Hematopoietic multipotent progenitor cell treated with erythropoietin and hydrocortisone succinate and interleukin-3 and kit ligand, for 15 days (in vitro differentiated cells): ENCODE data around the gene MAPK9.

Experiments
- DNase-seq: peaks from one replicate; pipeline ENCODE4 v3.0.0-alpha.2; 2015; ENCODE audit warnings: low spot score

Gene MAPK9

DNA sequence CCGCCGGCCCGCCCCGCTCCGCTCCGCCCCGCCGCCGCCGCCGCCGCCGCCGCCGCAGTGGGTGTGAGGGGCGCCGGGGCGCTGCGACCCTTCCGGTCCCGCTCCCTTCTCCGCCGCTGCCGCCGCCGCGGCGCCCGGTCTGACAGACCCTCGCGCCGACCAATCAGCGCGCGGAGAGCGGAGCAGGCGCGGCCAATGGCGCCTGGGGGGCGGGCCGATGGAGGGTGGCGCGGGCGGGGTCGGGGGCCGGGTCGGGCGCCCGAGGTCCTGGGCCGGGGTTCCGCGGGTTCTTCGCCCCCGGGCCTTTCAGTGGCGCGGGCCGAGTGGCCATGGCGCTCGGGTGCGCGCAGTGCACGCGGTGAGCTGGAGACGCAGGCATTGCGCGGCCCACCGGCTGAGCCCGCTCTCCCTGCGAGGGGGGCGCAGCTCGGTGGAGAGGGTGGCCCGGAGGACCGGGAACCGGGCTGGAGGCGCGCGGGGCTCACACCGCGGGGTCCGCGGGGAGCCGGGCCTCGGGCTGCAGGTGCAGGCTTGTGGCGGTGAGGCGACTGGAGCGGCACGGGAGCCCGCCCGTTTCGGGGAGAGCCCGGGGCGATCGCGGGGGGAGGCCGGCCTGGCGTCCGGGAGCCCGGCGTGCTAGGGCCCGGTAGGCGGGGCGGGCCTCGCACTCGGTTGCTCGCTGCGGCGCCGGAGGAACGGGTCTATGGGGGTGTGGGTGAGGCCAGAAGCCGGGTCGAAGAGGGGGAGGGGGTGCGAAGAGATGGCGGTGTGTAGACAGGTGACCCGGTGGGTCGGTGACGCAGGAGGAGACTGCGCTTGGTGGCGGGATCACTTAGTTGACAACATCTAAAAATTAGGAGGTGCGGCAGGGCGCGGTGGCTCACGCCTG lies at the start of gene MAPK9:
Gene MAPK9 (minus strand): TSS at position 141 of the 889 bp plus-strand sequence. CDS start 11,522 bp downstream, outside the sequence.
- DNase-seq, result peak; percentile 85

DNA sequence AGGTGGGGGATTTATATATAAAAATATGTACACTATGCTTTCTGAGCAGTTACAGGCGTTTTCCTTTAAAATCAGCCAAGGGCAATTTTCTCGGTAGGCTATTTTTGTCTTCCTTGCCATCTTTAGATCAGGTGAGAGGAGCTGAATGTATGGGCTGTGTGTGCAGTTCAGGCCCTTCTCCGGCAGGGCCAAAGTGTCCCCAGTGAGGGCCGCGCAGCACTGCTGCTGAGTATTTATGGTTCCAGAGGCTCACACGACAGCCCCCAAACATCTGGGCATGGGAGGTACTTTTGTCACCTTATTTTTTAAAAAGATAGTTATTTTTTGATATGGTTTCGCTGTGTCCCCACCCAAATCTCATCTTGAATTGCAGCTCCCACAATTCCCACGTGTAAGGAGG lies 49.7 kb upstream of the MAPK9 start:
- DNase-seq, result no peak

DNA sequence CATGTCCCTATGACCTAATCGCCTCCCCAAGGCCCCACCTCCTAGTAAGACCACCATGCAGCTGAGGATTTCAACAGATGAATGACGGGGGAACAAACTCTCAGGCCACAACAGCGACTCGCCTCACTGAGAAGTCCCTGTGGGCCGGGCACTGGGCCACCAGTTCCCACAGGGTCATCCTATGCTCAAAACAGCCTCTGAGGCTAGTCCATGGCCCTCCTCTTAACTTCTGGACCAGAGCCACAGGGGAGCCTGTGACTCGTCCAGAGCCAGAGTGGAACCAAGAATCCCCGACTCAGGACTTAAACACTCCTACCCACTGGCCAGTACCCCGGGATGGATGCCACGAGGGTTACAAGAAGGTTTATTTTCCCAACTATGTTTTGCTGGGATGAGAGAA lies 49.0 kb upstream of the MAPK9 start:
- DNase-seq, result no peak

DNA sequence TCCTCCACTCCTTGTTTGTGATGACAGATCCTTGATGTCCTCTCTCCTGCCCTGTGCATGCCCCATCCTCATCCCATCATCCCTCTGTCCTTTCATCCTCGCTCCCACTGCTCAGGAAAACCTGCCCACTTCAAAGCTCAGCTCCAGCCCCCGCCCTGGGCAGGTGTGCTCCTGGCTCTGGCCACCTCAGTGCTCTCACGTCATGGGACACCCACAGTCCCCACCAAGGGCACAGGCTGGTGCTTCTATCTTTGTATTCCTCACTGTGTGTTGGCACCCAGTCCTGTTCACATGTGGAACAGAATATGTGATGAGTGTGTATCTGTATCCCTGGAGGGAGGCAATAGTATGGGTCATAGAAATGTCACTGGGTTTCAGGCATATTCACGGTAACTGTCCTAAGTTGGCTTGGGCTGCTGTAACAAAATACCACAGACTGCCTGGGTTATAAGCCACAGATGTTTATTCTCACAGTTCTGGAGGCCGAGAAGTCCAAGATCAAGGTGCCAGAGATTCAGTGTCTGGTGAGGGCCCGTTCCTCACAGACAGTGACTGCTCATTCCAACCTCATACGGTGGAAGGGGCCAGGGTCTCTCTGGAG lies 47.8 kb upstream of the MAPK9 start:
- DNase-seq, result no peak

DNA sequence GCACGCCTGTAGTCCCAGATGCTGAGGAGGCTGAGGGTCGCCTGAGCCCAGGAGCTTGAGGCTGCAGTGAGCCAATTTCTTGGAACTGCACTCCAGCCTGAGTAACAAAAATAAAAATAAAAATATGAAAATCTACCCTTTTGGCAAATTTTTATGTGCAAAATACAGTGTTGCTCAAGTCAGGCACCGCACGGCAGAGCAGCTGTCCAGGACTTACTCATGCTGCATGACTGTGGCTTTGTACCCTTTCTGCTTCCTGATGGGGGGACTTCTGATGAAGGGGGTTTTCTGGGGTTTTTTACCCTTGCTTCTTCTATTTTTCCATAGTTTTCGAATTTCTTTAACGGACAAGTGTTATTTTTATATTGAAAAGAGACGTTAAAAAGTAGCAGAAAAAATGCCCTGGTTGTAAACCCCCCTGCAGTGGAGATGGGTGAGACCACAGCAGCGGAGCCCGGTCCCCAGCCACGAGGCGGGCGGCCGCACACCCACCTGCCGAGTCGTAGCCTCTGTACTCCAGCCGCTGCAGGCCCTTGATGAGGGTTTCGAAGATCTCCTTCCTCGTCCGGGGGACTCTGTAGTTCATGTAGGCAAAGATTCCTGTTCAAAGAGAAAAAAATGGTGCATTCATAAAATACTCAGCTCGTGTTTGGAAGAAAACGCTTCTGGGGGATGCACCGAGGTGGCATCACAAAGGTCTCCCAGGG lies 46.3 kb upstream of the MAPK9 start:
- DNase-seq, result no peak

DNA sequence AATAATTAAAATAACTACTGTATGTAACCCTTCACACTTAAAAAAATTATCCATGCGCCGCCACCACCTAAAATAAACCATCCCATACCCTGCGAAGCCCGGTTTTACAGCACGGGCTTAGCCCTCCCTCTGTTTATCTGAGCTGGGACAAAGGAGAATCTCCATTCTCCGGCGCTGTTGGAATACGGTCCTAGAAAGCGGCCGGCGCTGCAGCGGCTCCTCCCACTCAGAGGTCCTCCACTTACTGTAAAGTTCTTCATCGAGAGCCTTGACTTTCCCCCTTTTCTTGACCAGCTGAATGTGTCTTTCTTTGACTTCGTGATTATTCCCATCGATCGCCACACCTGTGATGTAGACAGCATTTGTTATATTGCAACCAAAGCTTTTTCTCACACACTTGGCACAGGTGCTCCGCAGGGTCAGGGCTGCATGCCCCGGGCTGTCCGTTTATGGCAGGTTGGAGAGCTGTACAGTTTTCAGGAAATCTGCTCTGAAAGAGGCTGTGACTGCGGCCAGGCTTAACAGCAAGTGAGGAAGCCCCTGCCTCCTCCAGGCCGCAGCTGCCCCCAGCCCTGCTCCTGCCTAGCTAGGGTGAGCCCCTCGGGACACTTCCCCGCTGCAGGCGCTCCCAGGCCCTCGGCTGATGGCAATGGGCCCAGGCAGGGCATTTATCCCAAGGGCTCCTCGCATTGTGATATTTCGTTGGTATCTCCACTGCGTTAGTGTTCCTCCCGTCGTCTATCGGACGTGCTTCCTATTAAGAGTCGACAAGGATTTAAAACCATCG lies 44.5 kb upstream of the MAPK9 start:
- no peak for DNase-seq

DNA sequence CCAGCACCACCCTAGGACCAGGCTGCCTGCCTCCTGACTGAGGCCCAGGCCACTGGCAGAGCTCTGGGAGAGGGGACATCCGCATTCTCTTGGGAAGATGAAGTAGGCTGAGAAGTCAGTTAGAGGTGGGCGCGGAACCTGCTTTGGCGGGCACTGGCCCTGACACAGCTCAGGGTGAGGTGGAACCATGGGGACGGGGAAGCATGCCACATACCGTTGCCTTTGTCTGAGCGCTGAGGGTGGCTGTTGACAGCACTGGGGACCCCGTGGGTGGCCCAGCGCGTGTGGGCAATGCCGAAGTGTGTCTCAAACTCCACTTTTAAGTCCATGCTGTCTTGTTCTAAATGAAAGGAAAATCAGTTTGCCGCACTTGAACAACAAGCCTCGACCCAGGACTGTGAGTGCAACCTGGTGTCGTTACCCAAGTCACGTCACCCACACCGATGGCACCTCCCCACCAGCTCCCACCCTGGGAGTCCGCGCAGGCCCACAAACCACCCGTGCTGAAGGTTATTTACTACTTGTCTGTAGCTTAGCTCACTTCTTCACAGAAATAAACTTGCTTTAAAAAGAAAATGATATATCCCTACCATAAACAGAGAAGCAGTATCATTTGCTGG lies 43.8 kb upstream of the MAPK9 start:
- no peak for DNase-seq

DNA sequence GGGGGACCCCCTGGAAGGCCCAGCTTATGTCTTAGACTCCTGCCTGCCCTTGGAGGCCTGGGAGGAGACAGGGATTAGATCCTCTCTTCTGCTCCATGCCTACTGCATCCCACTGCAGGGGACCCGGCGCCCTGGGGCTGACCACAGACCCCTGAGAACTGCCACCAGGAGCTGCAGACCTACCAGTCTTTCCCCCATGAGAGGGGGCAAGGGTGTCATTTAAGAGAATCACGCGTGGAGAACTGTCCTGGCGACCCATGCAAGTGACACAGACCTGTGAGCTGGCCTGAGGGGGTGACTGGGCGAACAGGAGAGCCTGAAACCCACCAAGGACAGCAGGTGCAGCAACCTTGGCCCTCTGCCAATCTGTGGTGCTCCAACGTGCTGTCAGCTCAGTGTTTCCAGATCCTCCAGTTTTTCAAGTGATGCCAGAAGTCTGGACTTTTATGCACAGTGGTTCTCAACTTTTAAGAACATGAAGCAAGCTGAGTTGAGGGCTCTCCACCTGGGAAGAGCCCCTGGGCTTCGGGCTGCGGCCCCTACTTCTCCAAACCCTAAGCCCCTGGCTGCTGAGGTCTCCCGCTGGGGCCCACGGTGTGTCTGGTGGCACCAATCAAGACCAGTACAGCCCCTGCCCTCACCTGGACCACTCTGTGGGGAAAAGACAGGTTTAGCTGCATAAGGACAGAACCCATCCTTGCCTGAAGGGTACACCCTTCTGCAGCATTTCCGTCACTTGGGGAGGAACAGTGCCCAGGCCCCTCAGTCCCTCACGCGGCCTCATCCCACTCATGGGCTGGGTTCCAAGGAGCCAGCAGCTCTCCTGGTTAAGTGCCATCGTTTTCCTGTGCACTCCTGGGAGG lies 43.1 kb upstream of the MAPK9 start:
- no peak for DNase-seq

DNA sequence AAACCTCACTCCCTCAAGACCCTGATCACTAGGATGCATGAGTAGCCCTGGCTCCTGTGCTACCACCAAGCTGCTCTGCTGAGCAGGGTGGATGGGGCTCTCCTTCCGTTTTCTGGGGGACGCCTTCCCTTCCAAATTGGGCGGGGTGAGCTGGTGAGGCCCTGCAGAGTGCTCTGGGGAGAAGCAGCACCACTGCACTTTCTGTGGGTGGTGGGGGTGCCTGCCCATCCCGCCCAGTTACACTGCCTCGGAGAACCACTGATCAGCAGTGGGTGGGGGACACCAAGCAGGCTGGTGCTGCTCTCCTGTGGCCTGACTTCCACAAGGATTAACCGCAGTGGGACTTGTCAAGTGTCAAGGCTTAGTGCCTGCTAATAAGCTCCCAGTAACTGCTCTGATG lies 42.3 kb upstream of the MAPK9 start:
- no peak for DNase-seq

DNA sequence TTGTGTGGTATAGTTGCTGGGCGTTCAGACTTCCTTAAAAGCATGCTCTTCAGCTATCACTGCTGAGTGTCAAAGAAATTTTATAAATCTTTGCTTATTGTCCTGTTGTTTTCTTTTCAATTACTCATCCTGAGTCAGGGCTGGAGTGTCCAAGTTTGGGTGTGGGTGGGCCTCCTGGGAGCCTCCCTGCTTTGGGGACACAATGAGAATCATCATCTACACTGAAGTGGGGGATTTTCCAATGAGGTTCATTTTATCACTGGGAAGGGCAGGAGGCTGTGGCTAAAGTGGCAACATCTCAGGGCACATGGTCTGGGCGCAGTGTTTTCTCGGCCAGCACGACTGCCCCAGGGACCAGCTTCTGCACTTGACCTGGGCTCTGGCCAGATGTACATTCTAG lies 41.8 kb upstream of the MAPK9 start:
- no peak for DNase-seq

DNA sequence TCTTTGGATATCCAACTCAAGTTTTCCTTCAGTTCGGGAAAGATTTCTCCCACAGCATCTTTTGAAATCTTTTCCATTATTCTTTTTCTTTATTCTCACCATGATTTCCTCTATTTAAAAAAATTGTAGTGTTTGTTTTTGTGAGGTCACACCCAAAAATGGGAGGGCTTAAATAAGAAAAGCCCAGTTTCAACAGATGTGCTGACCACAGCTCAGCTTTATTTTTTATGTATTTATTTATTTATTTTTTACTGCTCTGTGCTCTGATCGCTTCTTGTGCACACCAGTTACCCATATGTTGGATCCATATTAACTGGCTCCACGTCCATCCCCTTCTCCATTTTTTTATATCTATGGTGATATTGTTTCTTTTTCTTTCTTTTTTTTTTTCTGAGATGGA lies 41.0 kb upstream of the MAPK9 start:
- no peak for DNase-seq

DNA sequence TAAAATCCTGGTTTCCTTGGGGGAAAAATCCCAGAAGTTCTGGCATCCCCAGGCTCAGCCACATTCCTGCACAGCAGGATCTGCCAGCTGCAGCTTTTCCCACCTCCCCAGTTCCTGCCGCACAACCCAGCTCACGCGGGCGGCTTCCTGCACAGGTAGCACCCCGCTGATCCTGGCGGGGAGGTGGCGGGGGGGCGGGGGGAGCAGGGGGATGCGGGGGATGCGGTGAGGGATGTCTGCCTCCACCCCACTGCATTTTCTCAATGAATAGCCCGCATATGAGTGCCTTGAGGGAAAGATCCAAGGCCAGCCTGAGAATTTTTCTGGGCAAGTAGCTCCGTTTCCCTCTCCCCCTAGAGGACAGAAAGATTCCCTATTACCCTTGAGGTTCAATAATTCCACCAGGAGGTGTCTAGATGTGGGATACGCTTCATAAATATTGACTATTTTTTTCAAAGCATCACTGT lies 40.2 kb upstream of the MAPK9 start:
- no peak for DNase-seq

DNA sequence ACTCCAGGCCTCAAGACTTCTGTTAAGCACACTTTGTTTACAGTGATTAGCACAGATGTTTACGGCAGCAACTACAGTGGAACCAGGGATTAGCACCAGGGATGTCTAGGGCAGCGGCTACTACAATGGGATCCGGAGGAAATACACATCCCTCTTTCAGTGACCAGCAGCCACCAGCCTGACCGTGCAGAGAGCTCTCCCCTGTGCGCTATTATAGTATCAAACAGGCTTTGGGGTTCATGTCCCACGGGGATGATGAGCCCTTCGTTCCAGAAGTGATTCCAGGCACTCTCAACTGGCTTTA lies 39.7 kb upstream of the MAPK9 start:
- DNase-seq, result no peak

DNA sequence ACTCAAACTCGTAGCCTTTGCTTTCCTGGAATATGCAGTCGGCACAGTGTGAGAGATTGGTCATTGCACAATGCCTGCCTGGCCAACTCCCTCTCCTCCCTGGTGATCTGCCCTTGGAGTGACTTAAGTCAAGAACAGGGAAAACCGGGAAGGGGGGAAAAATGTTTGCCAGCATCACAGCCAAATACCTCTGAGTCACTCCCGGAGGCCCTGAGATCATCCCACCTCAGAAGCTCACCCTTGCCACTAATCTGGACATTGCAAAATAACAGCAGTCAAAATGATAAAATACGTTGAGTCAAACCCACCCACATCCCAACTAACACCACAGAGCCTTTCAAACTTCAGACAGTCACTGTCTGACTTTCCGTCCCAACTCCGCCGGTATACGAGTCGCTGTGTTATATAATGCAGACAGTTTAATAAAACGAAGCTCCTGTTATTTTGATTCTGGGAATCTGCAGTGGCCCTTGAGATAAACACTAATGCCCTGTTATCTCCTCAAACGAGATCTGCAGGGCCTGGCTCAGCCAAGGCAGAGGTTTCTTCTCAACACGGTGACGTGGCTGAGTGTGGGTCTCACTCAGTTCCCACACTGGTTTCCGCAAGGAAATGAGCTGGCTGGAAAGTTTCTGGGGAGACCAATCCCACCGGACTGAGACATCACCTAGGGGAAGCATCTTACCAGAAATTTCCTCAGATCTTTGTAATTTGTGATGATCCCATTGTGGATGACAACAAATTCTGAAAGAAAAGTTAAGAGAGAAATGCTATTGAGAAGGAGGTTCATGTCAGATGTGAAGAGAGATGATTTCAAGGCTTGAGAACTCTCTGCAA lies 39.1 kb upstream of the MAPK9 start:
- DNase-seq, result no peak

DNA sequence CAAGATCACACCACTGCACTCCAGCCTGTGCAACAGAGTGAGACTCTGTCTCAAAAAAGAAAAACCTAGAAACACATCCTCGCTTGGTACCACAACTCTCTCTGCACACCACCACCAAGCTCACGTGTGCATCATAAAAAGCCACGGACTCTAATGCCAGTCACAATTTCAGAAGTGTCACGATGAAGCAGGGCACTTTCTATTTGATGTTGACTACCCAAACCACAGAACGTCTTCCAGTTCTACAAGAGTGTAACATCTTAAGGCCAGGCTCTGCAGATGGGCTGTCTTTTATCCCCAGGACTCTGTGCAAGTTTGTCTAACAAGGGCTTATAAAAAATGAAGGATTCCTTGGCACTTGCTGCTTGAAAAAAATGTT lies 38.4 kb upstream of the MAPK9 start:
- DNase-seq, result no peak

DNA sequence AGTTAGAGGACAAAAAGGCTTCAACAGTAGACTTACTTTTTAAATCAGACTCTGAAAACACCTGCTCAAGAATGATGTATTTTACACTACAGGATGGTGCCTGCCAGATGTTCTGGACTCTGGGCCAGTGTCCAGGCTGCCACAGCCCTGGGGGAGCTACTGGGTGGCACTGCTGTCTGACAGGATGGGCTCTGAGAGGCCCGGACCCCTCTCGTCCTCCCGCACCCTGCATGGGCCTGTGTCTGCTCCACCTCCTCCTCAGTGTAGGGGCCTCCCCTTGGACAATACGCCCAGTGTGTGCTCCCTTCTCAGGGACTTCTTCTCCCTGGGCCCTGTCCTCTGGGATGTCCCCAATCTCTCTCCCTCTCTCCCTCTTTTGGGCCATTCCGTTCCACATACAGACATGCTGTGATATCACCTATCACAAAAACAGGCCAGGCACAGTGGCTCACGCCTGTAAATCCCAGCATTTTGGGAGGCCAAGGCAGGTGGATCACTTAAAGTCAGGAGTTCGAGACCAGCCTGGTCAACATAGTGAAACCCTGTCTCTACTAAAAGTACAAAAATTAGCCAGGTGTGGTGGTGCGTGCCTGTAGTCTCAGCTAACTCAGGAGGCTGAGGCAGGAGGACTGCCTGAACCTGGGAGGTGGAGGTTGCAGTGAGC lies 37.9 kb upstream of the MAPK9 start:
- DNase-seq, result no peak

DNA sequence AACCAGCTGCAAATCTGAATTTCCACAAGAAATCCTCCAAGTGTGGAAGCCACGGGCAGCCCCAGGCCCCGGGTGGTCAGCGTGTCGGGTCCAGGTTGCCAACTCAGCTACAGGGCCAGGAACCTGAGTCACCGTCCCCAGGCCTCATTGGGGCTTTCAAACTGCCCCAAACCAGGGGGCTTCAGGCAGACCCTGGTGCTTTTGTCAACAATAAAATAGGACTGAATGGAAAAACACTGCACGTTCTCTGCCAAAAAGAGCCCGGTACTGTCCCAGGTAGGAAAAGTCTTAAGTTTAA lies 37.2 kb upstream of the MAPK9 start:
- no peak for DNase-seq

DNA sequence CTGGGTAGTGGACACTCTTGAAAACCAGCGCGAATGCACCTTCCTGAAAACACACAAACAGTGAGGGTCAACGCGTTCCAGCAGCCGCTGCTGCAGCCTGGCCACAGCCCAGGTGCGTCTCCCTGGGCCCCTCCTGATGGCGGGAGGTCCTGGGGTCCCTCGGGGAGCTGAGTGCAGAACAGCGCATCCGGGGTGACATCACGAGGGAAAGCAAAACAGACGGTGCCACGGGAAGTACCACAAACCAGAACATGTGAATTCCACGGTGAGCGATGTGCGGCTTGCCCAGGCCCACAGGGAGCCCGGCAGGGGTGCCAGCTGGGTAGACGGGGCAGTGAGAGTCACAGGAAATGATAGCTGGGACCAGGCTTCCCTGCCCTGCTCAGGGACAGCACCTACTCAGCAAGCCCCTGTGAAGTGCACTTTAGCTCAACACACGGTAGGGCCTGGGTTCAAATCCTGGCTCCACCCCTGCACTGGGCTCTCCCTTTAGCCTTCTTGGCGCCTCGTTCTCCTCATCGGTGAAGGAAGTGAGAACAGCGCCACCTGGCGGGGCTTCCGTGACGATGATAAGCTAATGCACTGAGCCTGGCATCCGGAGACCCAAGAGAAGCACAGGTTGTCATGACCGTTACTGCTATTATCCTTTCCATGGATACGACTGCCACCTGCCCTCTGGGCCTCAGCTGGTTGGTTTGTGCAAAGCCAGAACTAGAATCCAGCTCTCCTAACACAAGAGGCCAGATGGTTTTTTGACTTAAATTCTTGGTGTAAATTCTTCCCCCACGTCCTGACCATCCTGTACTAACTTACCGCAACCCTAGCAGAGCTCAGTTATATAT lies 36.6 kb upstream of the MAPK9 start:
- DNase-seq, result peak; percentile 81
